AG10803 (cell line): Measurements from ENCODE around the gene TTC27.

Experiments used
- DNase-seq: peaks from one replicate; pipeline ENCODE4 v3.0.0; 2010; ENCODE audit warnings: low read depth
- H3K4me3 ChIP-seq: 2 replicates; pipeline ENCODE4 v1.5.1; 2011; ENCODE audit warnings: mild to moderate bottlenecking, low read length, control low read depth
- TF ChIP-seq, protein P1 (sequence below): conservative IDR thresholded peaks from 2 replicates; pipeline ENCODE4 v1.5.1; 2011; ENCODE audit warnings: mild to moderate bottlenecking, low read length, control low read depth, inconsistent platforms

Gene TTC27

DNA sequence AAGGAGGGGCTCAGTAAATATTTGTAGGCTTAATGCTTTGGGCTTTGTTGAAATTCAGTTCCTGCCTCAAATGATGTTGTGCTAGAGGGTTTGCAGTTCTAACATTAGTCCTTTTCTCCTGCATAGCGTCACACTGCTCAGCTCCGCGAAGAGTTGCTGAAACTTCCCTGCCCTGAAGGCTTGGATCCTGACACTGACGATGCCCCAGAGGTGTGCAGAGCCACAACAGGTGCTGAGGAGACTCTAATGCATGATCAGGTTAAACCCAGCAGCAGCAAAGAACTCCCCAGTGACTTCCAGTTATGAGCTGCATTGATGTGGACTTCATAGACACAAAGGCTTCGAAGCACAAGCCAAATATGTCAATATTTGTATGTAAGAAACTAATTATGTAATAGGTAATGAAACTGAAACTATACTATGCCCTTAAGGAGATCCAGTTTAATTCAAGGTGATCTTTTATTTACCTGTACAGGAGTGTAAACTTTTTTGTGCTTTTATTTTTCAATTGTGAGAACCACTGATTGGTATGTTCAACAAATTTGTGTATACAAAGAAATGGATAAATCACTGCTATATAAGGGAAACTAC, 10.2 kb upstream of the TTC27 start:
- no peak overlapping the region for H3K4me3 ChIP-seq
- TF ChIP-seq, protein P1, sequence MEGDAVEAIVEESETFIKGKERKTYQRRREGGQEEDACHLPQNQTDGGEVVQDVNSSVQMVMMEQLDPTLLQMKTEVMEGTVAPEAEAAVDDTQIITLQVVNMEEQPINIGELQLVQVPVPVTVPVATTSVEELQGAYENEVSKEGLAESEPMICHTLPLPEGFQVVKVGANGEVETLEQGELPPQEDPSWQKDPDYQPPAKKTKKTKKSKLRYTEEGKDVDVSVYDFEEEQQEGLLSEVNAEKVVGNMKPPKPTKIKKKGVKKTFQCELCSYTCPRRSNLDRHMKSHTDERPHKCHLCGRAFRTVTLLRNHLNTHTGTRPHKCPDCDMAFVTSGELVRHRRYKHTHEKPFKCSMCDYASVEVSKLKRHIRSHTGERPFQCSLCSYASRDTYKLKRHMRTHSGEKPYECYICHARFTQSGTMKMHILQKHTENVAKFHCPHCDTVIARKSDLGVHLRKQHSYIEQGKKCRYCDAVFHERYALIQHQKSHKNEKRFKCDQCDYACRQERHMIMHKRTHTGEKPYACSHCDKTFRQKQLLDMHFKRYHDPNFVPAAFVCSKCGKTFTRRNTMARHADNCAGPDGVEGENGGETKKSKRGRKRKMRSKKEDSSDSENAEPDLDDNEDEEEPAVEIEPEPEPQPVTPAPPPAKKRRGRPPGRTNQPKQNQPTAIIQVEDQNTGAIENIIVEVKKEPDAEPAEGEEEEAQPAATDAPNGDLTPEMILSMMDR: no peak
- DNase-seq: no peak

DNA sequence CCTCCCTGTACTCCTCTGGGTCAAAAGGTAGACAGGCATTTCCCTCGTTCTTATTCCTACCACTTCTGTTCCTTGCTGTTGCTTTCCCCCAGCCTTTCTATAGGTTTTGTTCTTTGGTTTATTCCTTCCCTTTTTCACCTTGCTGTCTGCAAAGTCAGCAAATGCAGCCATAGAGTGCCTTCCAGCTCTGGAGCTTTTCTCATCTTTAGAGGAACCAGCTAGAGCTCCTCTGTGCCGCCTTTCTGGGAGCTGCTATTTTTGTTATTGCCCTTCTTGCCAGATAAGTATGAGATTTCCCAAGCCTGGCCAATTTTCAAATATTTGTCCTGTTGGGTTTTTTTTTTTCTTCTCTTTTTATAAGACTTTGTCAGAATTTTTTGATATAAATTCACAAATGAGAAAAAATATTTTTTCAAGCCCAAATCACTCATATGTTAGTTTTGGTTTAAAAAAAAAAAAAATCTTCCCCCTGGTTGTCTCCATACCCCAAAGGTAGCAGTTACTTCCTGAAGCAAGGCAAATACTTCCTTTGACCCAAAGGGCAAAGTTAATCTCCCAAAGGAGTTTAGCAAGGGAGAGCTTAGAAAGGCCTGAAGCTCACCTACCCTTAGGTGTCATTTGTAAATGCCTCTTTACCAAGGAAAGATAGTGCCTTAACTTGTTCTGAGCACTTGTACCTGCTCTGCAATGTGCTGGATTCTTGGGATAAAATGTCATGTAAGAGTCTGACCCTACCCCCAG, 5.1 kb upstream of the TTC27 start:
- peak; percentile 18 for DNase-seq
- H3K4me3 ChIP-seq: no peak overlapping the region
- TF ChIP-seq, protein P1: no peak

DNA sequence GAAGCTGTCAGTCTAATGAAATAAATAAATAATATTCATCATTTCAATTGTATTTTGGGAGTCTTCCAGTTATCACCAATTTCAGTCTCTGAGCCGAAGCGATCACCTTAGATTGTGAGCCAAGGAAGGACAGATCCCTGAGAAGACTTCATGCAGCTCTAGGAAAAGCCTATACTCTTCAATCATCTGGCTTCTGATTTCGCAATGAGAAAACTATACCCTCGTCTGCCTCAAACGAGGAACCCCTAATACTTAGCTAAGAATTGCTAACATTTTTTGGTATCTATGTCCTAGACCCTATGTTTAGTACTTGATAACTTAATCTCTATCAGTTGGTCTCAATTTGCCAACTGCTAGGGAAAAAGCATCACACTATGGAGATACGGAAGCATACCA, 4.5 kb upstream of the TTC27 start:
- TF ChIP-seq, protein P1: no peak
- DNase-seq: no peak
- H3K4me3 ChIP-seq: no peak overlapping the region

DNA sequence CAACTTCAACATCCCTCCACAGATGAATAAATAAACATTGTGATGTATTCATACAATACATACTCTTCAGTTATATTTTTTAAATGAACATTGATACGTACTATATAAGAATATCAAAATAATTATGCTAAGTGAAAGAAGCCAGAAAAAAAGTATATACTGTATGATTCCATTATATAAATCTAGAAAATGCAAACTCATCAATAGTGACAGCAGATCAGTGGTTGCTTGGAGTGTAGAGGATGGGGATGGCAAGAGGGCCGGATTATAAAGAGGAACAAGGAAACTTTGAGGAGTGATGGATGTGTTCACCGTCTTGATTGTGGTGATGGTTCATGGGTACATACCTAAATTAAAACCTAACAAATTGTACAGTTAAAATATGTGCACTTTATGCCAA, 3.0 kb upstream of the TTC27 start:
- DNase-seq: no peak
- H3K4me3 ChIP-seq: no peak overlapping the region
- TF ChIP-seq, protein P1: no peak

DNA sequence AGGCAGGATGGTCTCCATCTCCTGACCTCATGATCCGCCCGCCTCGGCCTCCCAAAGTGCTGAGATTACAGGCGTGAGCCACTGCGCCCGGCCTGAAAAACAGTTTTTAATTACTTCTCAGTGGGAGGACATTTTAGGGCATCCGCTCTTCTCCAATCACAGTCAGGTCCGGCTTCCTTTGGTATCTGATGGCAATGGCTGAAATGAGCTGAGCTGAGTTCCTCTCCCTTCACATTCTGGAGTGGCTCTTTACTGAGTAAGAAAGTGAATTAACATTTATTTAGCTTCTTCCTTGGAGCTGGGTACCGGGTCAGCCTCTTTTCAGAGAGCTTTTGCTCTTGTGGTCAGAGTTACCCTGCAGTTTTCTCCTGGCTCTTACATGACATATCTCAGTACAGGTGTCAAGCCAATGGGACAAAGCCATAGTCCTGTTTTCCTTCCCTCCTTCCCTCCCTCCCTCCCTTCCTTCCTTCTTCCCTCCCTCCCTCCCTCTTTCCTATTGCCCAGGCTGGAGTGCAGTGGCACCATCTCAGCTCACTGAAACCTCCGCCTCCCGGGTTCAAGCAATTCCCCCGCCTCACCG, 1.1 kb upstream of the TTC27 start:
- DNase-seq: no peak
- TF ChIP-seq, protein P1: no peak
- no peak overlapping the region for H3K4me3 ChIP-seq

DNA sequence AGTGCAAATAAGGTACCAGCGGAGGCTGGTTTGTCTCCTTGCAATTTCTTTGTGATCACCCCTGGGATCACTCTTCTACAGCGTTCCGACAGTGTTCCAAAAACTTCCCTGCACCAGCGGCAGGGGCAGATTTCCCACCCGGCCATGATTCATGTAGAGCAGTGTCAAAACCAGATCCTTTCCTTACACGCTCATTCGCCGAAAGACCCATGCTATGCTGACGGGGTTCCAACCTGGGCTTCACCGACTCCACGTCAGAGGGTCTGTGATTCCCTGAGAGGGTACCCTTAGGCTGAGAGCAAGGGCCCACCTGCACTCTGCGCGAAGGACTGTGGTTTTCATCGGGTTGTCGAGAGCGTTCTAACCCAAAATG, 423 bp upstream of the TTC27 start:
- peak overlapping the region; percentile 98 for H3K4me3 ChIP-seq
- TF ChIP-seq, protein P1: peak; percentile 51
- DNase-seq: peak; percentile 56

DNA sequence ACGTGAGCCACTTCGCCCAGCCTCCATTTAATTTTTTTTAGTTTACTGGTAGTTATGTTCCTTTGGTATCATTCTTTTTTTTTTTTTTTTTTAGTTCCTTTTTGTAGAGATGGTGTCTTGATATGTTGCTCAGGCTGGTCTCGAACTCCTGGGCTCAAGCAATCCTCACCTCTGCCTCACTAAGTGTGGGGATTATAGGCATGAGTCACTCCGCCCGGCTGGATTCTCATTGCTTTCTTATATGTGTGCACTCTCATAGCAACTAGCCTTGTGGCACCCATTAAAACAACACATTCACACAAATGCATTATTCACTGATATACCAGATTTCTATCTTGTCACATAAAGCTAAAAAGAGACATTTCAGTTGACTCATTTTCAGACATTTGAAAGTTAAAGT, 4.2 kb downstream of the TTC27 start:
- H3K4me3 ChIP-seq: no peak overlapping the region
- DNase-seq: peak; percentile 18
- TF ChIP-seq, protein P1: no peak
